Fibroblast of lung (primary cell): ENCODE measurements around the gene PPFIBP2. TPM values are rescaled to one million over a fixed set of nuclear protein-coding genes. Genes with fewer than 3 reads are reported as not detected.

Source experiments
- DNase-seq, 2 donors: peaks; one replicate each; pipeline versions ENCODE4 v3.0.0 to v3.0.0-alpha.2; 2010; ENCODE audit warnings: low read depth in 2 of 2
- H2AFZ ChIP-seq: 2 replicates; pipeline ENCODE4 v1.5.1; 2012; ENCODE audit warnings: low read length, control low read depth, inconsistent platforms
- H3K27ac ChIP-seq: 2 replicates; pipeline ENCODE4 v1.5.1; 2011; ENCODE audit warnings: low read length, control low read depth; ENCODE audit not compliant: insufficient read depth
- H3K27me3 ChIP-seq: 2 replicates; pipeline ENCODE4 v1.5.1; 2011; ENCODE audit warnings: mild to moderate bottlenecking, low read length; ENCODE audit not compliant: control insufficient read depth, insufficient read depth
- H3K36me3 ChIP-seq: 2 replicates; pipeline ENCODE4 v1.5.1; 2011; ENCODE audit warnings: low read length; ENCODE audit not compliant: control insufficient read depth, insufficient read depth
- H3K4me1 ChIP-seq: 2 replicates; pipeline ENCODE4 v1.5.1; 2011; ENCODE audit warnings: low read length; ENCODE audit not compliant: control insufficient read depth, insufficient read depth; ENCODE audit errors: extremely low read depth
- H3K4me2 ChIP-seq: 2 replicates; pipeline ENCODE4 v1.5.1; 2011; ENCODE audit warnings: low read length, control low read depth; ENCODE audit not compliant: insufficient read depth; ENCODE audit errors: extremely low read depth
- H3K4me3 ChIP-seq, 4 experiments: fragments of 200-600 bp in 1 of 4; sonication (generic) in 1 of 4; replicated peaks in 1 of 4; 2 replicates each; pipeline ENCODE4 v1.5.1; 2011 to 2016; ENCODE audit warnings: low read length in 4 of 4, low read depth in 3 of 4, mild to moderate bottlenecking in 3 of 4, control low read depth in 2 of 4, inconsistent platforms in 1 of 4, mixed read lengths in 1 of 4; ENCODE audit not compliant: insufficient read depth in 1 of 4; ENCODE audit errors: control extremely low read depth in 1 of 4
- H3K79me2 ChIP-seq: 2 replicates; pipeline ENCODE4 v1.5.1; 2012; ENCODE audit warnings: mild to moderate bottlenecking, low read length, inconsistent platforms; ENCODE audit not compliant: control insufficient read depth, insufficient read depth
- H3K9ac ChIP-seq: 2 replicates; pipeline ENCODE4 v1.5.1; 2011; ENCODE audit warnings: mild to moderate bottlenecking, low read length, control low read depth; ENCODE audit not compliant: insufficient read depth
- H3K9me3 ChIP-seq: 2 replicates; pipeline ENCODE4 v1.5.1; 2012; ENCODE audit warnings: low read depth, low read length; ENCODE audit not compliant: control insufficient read depth, insufficient read depth
- H4K20me1 ChIP-seq: 2 replicates; pipeline ENCODE4 v1.5.1; 2011; ENCODE audit warnings: low read length; ENCODE audit not compliant: control insufficient read depth, insufficient read depth; ENCODE audit errors: extremely low read depth
- CTCF ChIP-seq, 2 donors: IDR thresholded peaks in 1 of 2; conservative IDR thresholded peaks in 1 of 2; 1 replicate in 1 of 2; 2 replicates in 1 of 2; pipeline ENCODE4 v1.5.1; 2011 to 2012; ENCODE audit warnings: low read length in 2 of 2, control low read depth in 1 of 2, inconsistent platforms in 1 of 2, low read depth in 1 of 2, mild to moderate bottlenecking in 1 of 2
- EZH2 ChIP-seq: IDR thresholded peaks from 2 replicates; pipeline ENCODE4 v1.5.1; 2012; ENCODE audit warnings: low read length, control low read depth, mild to moderate bottlenecking; ENCODE audit errors: missing control alignments
- polyA plus RNA-seq, 2 donors: library from polyadenylated mRNA; depleted of rRNA in 1 of 2; stranded (reverse) in 1 of 2; unstranded in 1 of 2; fragments of >200 nt; gene quantifications; 2 replicates each; pipeline ENCODE4 v1.2.1, GENCODE V29; 2011 to 2012; ENCODE audit warnings: missing spikeins in 1 of 2
- total RNA-seq: library from RNA; depleted of rRNA; stranded (reverse); fragments of >200 nt; gene quantifications from 2 replicates; pipeline ENCODE4 v1.2.1, GENCODE V29; 2014

The PPFIBP2 gene
- total and polyA plus RNA-seq, 2 donors (not counting 1 experiment from before 2014, with no cell fraction given) = 11.4 to 38.8 TPM

- TF ChIP-seq CTCF (conservative IDR thresholded peaks at IDR 0.05 in 1 of 2, IDR thresholded peaks at IDR 0.05 in 1 of 2; ENCODE audit: low read depth in 1 of 2, low read length in 2 of 2) (peak; percentile 71 to 78), EZH2 (no peak)
- H3K4me1 ChIP-seq = no peaks in the 10 kb centered on the region
- H3K27ac ChIP-seq = no peak overlapping the region
- no peaks in the 10 kb centered on the region for H3K79me2 ChIP-seq
- H2AFZ ChIP-seq = no peak overlapping the region
- H3K4me2 ChIP-seq = no peak overlapping the region
- H3K9ac ChIP-seq = no peak overlapping the region
- H3K27me3 ChIP-seq = no peaks in the 10 kb centered on the region
- DNase-seq = peak; percentile 35 to 62
- H3K36me3 ChIP-seq = no peaks in the 10 kb centered on the region
- no peaks in the 10 kb centered on the region for H3K9me3 ChIP-seq
- no peak overlapping the region for H3K4me3 ChIP-seq
- H4K20me1 ChIP-seq = no peaks in the 10 kb centered on the region
These were observed 151.9 kb downstream of the PPFIBP2 start for GRCh38 chr11:7665473-7666291.

- Histone ChIP-seq H3K36me3 (no peaks in the 10 kb centered on the region), H3K9me3 (no peaks in the 10 kb centered on the region), H3K27me3 (no peaks in the 10 kb centered on the region), H3K27ac (no peak overlapping the region), H2AFZ (no peak overlapping the region), H4K20me1 (no peaks in the 10 kb centered on the region), H3K4me3 (no peak overlapping the region), H3K4me1 (no peaks in the 10 kb centered on the region), H3K4me2 (no peak overlapping the region), H3K79me2 (no peaks in the 10 kb centered on the region), H3K9ac (no peak overlapping the region)
- no peak for DNase-seq
- TF ChIP-seq EZH2 (no peak), CTCF (conservative IDR thresholded peaks at IDR 0.05 in 1 of 2, IDR thresholded peaks at IDR 0.05 in 1 of 2; ENCODE audit: low read depth in 1 of 2, low read length in 2 of 2) (no peak)
These were observed 152.6 kb downstream of the PPFIBP2 start for GRCh38 chr11:7666292-7666866.

- Histone ChIP-seq H2AFZ (no peak overlapping the region), H3K9me3 (no peaks in the 10 kb centered on the region), H3K79me2 (no peaks in the 10 kb centered on the region), H3K4me3 (no peak overlapping the region), H3K27me3 (no peaks in the 10 kb centered on the region), H3K36me3 (no peaks in the 10 kb centered on the region), H3K9ac (no peak overlapping the region), H4K20me1 (no peaks in the 10 kb centered on the region), H3K4me2 (no peak overlapping the region), H3K27ac (no peak overlapping the region), H3K4me1 (no peaks in the 10 kb centered on the region)
- TF ChIP-seq CTCF (conservative IDR thresholded peaks at IDR 0.05 in 1 of 2, IDR thresholded peaks at IDR 0.05 in 1 of 2; ENCODE audit: low read depth in 1 of 2, low read length in 2 of 2) = no peak
- no peak for TF ChIP-seq EZH2
- no peak for DNase-seq
These were observed 153.7 kb downstream of the PPFIBP2 start for GRCh38 chr11:7667460-7667859.
